ENCODE measurements around the gene MYL6B.

The MYL6B gene

GRCh38 chr12:56152132-56152755 is at the start of gene MYL6B:
TSS of gene MYL6B (plus strand) at chr12:56152587. CDS start at chr12:56153919, 1,332 bp downstream.
- peaks cover 5% of the 10 kb centered on the region for H3K4me1 ChIP-seq (ENCODE audit: control insufficient read depth, low read depth, low read length)
- H3K27me3 ChIP-seq (ENCODE audit: control insufficient read depth, insufficient read depth, low read length), result no peaks in the 10 kb centered on the region
- no peaks in the 10 kb centered on the region for H3K9me3 ChIP-seq (ENCODE audit: control insufficient read depth, low read depth, low read length)
- peak within 1 kb of the TSS; percentile 78 for H3K4me3 ChIP-seq (ENCODE audit: low read length)
- peak within 1 kb of the TSS; percentile 85 for H3K9ac ChIP-seq (ENCODE audit: low read length)
- peak within 1 kb of the TSS; percentile 9 for H3K27ac ChIP-seq (ENCODE audit: low read length)
- H3K36me3 ChIP-seq (ENCODE audit: control insufficient read depth, low read depth, low read length), result peaks cover 12% of the 10 kb centered on the region

DNA sequence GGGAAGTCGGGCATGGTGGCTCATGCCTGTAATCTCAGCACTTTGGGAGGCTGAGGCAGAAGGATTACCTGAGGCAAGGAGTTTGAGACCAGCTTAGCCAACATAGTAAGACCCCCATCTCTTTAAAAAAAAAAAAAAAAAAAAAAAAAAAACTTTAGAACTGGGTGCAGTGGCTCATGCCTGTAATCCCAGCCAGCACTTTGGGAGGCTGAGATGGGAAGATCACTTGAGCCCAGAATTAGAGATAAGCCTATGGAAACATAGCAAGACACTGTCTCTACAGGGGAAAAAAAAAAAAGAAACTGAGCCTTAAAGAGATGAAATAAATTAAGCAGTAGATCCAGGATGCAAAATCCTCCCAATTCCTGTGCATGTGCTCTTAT is 49.7 kb upstream of the MYL6B start:
- no peaks in the 10 kb centered on the region for H3K9me3 ChIP-seq (ENCODE audit: control insufficient read depth, low read depth, low read length)
- no peak overlapping the region for H3K9ac ChIP-seq (ENCODE audit: low read length)
- peaks cover 9% of the 10 kb centered on the region for H3K4me1 ChIP-seq (ENCODE audit: control insufficient read depth, low read depth, low read length)
- peak overlapping the region; percentile 97 for H3K4me3 ChIP-seq (ENCODE audit: low read length)
- H3K27me3 ChIP-seq (ENCODE audit: control insufficient read depth, insufficient read depth, low read length), result no peaks in the 10 kb centered on the region
- no peak overlapping the region for H3K27ac ChIP-seq (ENCODE audit: low read length)
- peaks cover 57% of the 10 kb centered on the region for H3K36me3 ChIP-seq (ENCODE audit: control insufficient read depth, low read depth, low read length)

- Histone ChIP-seq H3K4me3 (ENCODE audit: low read length) (peak overlapping the region; percentile 97), H3K9ac (ENCODE audit: low read length) (peak overlapping the region; percentile 81), H3K9me3 (ENCODE audit: control insufficient read depth, low read depth, low read length) (no peaks in the 10 kb centered on the region), H3K36me3 (ENCODE audit: control insufficient read depth, low read depth, low read length) (peaks cover 60% of the 10 kb centered on the region), H3K27me3 (ENCODE audit: control insufficient read depth, insufficient read depth, low read length) (no peaks in the 10 kb centered on the region), H3K27ac (ENCODE audit: low read length) (no peak overlapping the region), H3K4me1 (ENCODE audit: control insufficient read depth, low read depth, low read length) (peaks cover 9% of the 10 kb centered on the region)
Measured at GRCh38 chr12:56103066-56103711, 49.2 kb upstream of the MYL6B start.

GRCh38 chr12:56103823-56104108 is 48.6 kb upstream of the MYL6B start:
- H3K36me3 ChIP-seq (ENCODE audit: control insufficient read depth, low read depth, low read length), result peaks cover 60% of the 10 kb centered on the region
- H3K27me3 ChIP-seq (ENCODE audit: control insufficient read depth, insufficient read depth, low read length), result no peaks in the 10 kb centered on the region
- no peak overlapping the region for H3K27ac ChIP-seq (ENCODE audit: low read length)
- H3K4me3 ChIP-seq (ENCODE audit: low read length), result peak overlapping the region; percentile 97
- H3K4me1 ChIP-seq (ENCODE audit: control insufficient read depth, low read depth, low read length), result peaks cover 9% of the 10 kb centered on the region
- peak overlapping the region; percentile 81 for H3K9ac ChIP-seq (ENCODE audit: low read length)
- no peaks in the 10 kb centered on the region for H3K9me3 ChIP-seq (ENCODE audit: control insufficient read depth, low read depth, low read length)

- Histone ChIP-seq H3K9me3 (ENCODE audit: control insufficient read depth, low read depth, low read length) (no peaks in the 10 kb centered on the region), H3K27ac (ENCODE audit: low read length) (peak within 1 kb of the TSS; percentile 91), H3K4me3 (ENCODE audit: low read length) (peak within 1 kb of the TSS; percentile 97), H3K9ac (ENCODE audit: low read length) (peak within 1 kb of the TSS; percentile 97), H3K27me3 (ENCODE audit: control insufficient read depth, insufficient read depth, low read length) (no peaks in the 10 kb centered on the region), H3K36me3 (ENCODE audit: control insufficient read depth, low read depth, low read length) (peaks cover 61% of the 10 kb centered on the region), H3K4me1 (ENCODE audit: control insufficient read depth, low read depth, low read length) (peaks cover 9% of the 10 kb centered on the region)
Measured at GRCh38 chr12:56104109-56104814, 48.1 kb upstream of the MYL6B start, which contains the start of gene PA2G4. TSS of gene PA2G4 (plus strand) at chr12:56104559. CDS start at chr12:56104738, 179 bp downstream.

GRCh38 chr12:56104815-56105608 is 47.4 kb upstream of the MYL6B start:
- H3K36me3 ChIP-seq (ENCODE audit: control insufficient read depth, low read depth, low read length), result peaks cover 61% of the 10 kb centered on the region
- no peaks in the 10 kb centered on the region for H3K27me3 ChIP-seq (ENCODE audit: control insufficient read depth, insufficient read depth, low read length)
- peak overlapping the region; percentile 91 for H3K27ac ChIP-seq (ENCODE audit: low read length)
- H3K4me1 ChIP-seq (ENCODE audit: control insufficient read depth, low read depth, low read length), result peaks cover 9% of the 10 kb centered on the region
- H3K9ac ChIP-seq (ENCODE audit: low read length), result peak overlapping the region; percentile 97
- H3K9me3 ChIP-seq (ENCODE audit: control insufficient read depth, low read depth, low read length), result no peaks in the 10 kb centered on the region
- H3K4me3 ChIP-seq (ENCODE audit: low read length), result peak overlapping the region; percentile 97

- Histone ChIP-seq H3K9me3 (ENCODE audit: control insufficient read depth, low read depth, low read length) (no peaks in the 10 kb centered on the region), H3K36me3 (ENCODE audit: control insufficient read depth, low read depth, low read length) (peaks cover 63% of the 10 kb centered on the region), H3K4me1 (ENCODE audit: control insufficient read depth, low read depth, low read length) (peaks cover 9% of the 10 kb centered on the region), H3K27ac (ENCODE audit: low read length) (no peak overlapping the region), H3K9ac (ENCODE audit: low read length) (peak overlapping the region; percentile 97), H3K4me3 (ENCODE audit: low read length) (peak overlapping the region; percentile 97), H3K27me3 (ENCODE audit: control insufficient read depth, insufficient read depth, low read length) (no peaks in the 10 kb centered on the region)
Measured at GRCh38 chr12:56105609-56105902, 46.8 kb upstream of the MYL6B start.

DNA sequence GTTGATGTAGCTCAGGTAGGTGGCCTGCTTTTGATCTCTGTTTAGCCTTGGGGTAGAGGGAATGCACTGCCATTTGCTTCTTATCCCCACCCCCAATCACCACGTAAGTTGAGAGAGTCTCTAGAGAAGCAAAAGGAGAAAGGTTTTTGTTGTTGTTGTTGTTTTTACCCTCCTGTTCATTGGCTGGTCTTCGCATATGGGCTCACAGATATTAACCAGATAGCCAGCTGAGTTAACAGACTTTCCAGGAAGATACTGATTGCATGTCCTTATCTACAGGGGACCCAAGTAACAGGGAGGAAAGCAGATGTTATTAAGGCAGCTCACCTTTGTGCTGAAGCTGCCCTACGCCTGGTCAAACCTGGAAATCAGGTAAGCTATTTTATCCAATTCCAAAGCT is 45.1 kb upstream of the MYL6B start:
- Histone ChIP-seq H3K9ac (ENCODE audit: low read length) (no peak overlapping the region), H3K4me3 (ENCODE audit: low read length) (no peak overlapping the region), H3K9me3 (ENCODE audit: control insufficient read depth, low read depth, low read length) (no peaks in the 10 kb centered on the region), H3K27me3 (ENCODE audit: control insufficient read depth, insufficient read depth, low read length) (no peaks in the 10 kb centered on the region), H3K36me3 (ENCODE audit: control insufficient read depth, low read depth, low read length) (peaks cover 64% of the 10 kb centered on the region), H3K27ac (ENCODE audit: low read length) (no peak overlapping the region), H3K4me1 (ENCODE audit: control insufficient read depth, low read depth, low read length) (peaks cover 9% of the 10 kb centered on the region)

DNA sequence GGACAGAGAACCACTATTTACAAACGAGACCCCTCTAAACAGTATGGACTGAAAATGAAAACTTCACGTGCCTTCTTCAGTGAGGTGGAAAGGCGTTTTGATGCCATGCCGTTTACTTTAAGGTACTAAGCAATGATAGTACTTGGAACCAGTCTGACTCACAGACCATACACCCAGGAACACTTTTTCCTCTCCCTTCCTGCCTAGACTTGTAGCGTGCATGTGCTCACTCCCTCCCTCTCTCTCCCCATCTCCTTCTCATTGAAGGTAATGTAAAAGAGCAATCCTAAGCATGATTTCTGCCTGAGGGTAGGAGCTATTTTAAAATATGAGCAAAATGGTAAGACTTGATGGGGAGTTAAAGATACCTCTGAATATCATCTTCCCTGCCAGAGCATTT is 41.8 kb upstream of the MYL6B start:
- Histone ChIP-seq H3K4me1 (ENCODE audit: control insufficient read depth, low read depth, low read length) (peaks cover 8% of the 10 kb centered on the region), H3K9ac (ENCODE audit: low read length) (no peak overlapping the region), H3K27ac (ENCODE audit: low read length) (no peak overlapping the region), H3K9me3 (ENCODE audit: control insufficient read depth, low read depth, low read length) (no peaks in the 10 kb centered on the region), H3K27me3 (ENCODE audit: control insufficient read depth, insufficient read depth, low read length) (no peaks in the 10 kb centered on the region), H3K36me3 (ENCODE audit: control insufficient read depth, low read depth, low read length) (peaks cover 79% of the 10 kb centered on the region), H3K4me3 (ENCODE audit: low read length) (no peak overlapping the region)

DNA sequence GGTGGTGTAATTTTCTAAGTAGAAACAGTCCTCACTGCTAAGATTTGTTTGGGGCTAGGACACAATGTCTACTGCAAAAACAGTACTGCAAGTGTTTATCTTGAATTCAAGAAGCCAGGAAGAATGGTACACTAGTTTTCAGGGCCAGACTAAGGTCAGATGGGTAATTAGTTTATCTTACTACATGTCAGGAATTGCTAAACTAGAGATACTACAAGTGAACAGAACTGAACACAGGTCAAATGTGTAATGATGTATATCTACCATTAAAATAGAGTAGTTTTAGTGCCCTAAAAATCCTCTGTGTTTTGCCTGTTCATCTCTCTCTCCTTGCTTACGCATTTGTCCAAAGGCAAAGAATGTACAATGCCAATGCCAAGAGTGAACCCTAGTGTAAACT is 38.3 kb upstream of the MYL6B start:
- H3K9ac ChIP-seq (ENCODE audit: low read length), result no peak overlapping the region
- peaks cover 59% of the 10 kb centered on the region for H3K36me3 ChIP-seq (ENCODE audit: control insufficient read depth, low read depth, low read length)
- no peak overlapping the region for H3K4me3 ChIP-seq (ENCODE audit: low read length)
- no peaks in the 10 kb centered on the region for H3K9me3 ChIP-seq (ENCODE audit: control insufficient read depth, low read depth, low read length)
- peaks cover 6% of the 10 kb centered on the region for H3K4me1 ChIP-seq (ENCODE audit: control insufficient read depth, low read depth, low read length)
- no peak overlapping the region for H3K27ac ChIP-seq (ENCODE audit: low read length)
- no peaks in the 10 kb centered on the region for H3K27me3 ChIP-seq (ENCODE audit: control insufficient read depth, insufficient read depth, low read length)

DNA sequence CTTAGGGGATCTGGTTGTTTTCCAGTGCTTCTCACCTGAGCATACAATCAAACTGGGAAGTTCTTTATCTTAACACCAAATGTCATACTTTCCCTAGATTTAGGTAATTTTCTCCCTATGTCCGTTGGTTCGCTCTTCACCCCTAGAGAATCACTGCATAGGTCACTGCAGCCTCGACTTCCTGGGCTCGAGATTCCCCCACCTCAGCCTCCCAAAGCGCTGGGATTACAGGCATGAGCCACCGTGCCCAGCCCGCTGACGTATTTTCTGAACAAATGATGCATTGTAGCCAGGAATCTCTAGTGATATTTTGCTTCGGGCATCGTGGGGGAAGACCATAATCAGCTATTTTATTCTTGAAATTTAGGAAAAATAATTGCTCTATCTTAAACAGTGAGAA is 37.1 kb upstream of the MYL6B start:
- Histone ChIP-seq H3K4me1 (ENCODE audit: control insufficient read depth, low read depth, low read length) (peaks cover 14% of the 10 kb centered on the region), H3K9me3 (ENCODE audit: control insufficient read depth, low read depth, low read length) (no peaks in the 10 kb centered on the region), H3K9ac (ENCODE audit: low read length) (peak overlapping the region; percentile 99), H3K36me3 (ENCODE audit: control insufficient read depth, low read depth, low read length) (peaks cover 47% of the 10 kb centered on the region), H3K4me3 (ENCODE audit: low read length) (peak overlapping the region; percentile 100), H3K27ac (ENCODE audit: low read length) (no peak overlapping the region), H3K27me3 (ENCODE audit: control insufficient read depth, insufficient read depth, low read length) (no peaks in the 10 kb centered on the region)

All from iPS-18a (cell line).